ENCODE data around the gene DAZAP1. TPM values are rescaled to one million over a fixed set of nuclear protein-coding genes. Genes with fewer than 3 reads are reported as not detected.

The DAZAP1 gene
- total RNA-seq, 1 experiment from 2014 or later, result 246 TPM

DNA sequence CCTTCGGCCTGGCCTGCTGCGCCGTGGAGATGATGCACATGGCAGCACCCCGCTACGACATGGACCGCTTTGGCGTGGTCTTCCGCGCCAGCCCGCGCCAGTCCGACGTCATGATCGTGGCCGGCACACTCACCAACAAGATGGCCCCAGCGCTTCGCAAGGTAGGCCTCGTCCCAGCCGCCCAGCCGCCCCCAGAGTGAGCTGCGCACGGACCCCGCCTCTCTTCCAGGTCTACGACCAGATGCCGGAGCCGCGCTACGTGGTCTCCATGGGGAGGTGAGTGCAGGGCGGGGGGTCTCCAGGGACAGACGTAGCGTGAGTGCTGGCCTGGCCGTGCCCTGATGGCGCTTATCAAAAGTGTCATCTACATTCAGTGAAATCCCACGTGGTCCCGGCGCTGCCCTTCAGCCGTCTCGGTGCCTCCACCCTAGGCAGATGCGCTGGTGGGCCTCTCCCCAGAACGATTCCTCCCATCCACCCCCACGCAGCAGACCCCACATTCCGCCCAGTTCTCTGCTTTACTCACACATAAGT lies 16.4 kb upstream of the DAZAP1 start:
- BruUV-seq (replicated peaks), result no TSS peak
- CTCF ChIA-PET, result no interaction called here
- Mint-ChIP-seq H3K27ac (ENCODE audit: low read depth, unreplicated experiment) (no peak overlapping the region), H3K36me3 (ENCODE audit: insufficient read depth, unreplicated experiment) (peaks cover 49% of the 10 kb centered on the region), H3K27me3 (ENCODE audit: insufficient read depth, unreplicated experiment) (no peaks in the 10 kb centered on the region), H3K9me3 (ENCODE audit: unreplicated experiment) (no peaks in the 10 kb centered on the region), H3K4me1 (ENCODE audit: insufficient read depth, unreplicated experiment) (no peaks in the 10 kb centered on the region), H3K4me3 (ENCODE audit: unreplicated experiment) (no peak overlapping the region)
- intact Hi-C loops (cut with micrococcal nuclease), result no loop called here
- DNase-seq (ENCODE audit: unreplicated experiment), result no peak
- POLR2A ChIA-PET, result interaction anchor here (1.2 kb wide), 1 partner anchor 36 kb away, joined by 3 read pairs; a partner anchor contains a TSS
- TF ChIP-seq, protein P1, sequence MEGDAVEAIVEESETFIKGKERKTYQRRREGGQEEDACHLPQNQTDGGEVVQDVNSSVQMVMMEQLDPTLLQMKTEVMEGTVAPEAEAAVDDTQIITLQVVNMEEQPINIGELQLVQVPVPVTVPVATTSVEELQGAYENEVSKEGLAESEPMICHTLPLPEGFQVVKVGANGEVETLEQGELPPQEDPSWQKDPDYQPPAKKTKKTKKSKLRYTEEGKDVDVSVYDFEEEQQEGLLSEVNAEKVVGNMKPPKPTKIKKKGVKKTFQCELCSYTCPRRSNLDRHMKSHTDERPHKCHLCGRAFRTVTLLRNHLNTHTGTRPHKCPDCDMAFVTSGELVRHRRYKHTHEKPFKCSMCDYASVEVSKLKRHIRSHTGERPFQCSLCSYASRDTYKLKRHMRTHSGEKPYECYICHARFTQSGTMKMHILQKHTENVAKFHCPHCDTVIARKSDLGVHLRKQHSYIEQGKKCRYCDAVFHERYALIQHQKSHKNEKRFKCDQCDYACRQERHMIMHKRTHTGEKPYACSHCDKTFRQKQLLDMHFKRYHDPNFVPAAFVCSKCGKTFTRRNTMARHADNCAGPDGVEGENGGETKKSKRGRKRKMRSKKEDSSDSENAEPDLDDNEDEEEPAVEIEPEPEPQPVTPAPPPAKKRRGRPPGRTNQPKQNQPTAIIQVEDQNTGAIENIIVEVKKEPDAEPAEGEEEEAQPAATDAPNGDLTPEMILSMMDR (IDR thresholded peaks at IDR 0.05; ENCODE audit: unreplicated experiment), result no peak

DNA sequence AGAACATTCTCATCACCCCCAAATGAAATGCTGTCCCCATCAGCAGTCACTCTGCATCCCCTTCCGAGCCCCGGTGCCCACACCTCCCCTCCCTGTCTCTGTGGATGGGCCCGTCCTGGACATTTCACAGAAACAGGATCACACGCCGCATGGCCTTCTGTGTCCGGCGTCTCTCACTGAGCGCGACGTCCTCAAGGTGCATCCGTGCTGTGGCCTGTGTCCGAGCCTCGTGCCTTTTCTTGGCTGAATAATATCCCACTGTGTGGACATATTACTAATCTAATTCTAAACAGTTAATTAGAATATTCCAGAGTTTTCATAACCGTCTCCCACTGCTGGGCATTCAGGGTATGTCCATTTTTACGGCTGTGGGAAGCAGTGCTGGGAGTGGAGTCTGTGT lies 15.0 kb upstream of the DAZAP1 start:
- Mint-ChIP-seq H3K36me3 (ENCODE audit: insufficient read depth, unreplicated experiment) (peaks cover 44% of the 10 kb centered on the region), H3K4me3 (ENCODE audit: unreplicated experiment) (no peak overlapping the region), H3K27me3 (ENCODE audit: insufficient read depth, unreplicated experiment) (no peaks in the 10 kb centered on the region), H3K4me1 (ENCODE audit: insufficient read depth, unreplicated experiment) (no peaks in the 10 kb centered on the region), H3K9me3 (ENCODE audit: unreplicated experiment) (no peaks in the 10 kb centered on the region), H3K27ac (ENCODE audit: low read depth, unreplicated experiment) (no peak overlapping the region)
- DNase-seq (ENCODE audit: unreplicated experiment), result no peak
- no TSS peak for BruUV-seq (replicated peaks)
- ChIA-PET CTCF (no interaction called here), POLR2A (no interaction called here)
- intact Hi-C loops (cut with micrococcal nuclease), result no loop called here
- TF ChIP-seq, protein P1 (IDR thresholded peaks at IDR 0.05; ENCODE audit: unreplicated experiment), result no peak

DNA sequence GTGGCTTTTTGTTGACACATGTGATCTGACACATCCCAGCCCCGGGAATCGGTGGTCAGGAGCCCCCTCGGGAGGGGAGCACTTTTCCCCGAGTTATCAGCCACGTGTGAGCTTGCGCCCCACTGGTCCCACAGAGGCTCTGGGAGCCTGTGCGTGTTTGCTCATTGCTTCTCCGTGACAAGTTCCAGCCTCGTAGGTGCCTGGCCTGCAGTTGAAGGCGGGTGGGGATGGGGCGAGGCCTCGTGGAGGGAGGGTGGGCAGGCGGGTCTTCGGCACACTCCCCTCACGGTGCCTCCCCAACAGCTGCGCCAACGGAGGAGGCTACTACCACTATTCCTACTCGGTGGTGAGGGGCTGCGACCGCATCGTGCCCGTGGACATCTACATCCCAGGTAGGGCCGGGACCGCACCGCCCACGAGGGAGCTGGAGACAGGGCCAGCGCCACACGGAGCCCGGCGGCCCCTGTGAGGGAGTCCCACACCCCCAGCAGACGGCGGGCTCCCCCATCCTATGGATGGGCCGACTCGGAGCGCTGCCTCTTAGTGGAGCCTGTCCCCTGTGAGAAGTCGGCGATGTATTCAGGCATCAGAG lies 14.4 kb upstream of the DAZAP1 start:
- BruUV-seq (replicated peaks), result no TSS peak
- ChIA-PET CTCF (no interaction called here), POLR2A (no interaction called here)
- intact Hi-C loops (cut with micrococcal nuclease), result no loop called here
- H3K4me3 Mint-ChIP-seq (ENCODE audit: unreplicated experiment), result no peak overlapping the region
- DNase-seq (ENCODE audit: unreplicated experiment), result no peak
- H3K4me1 Mint-ChIP-seq (ENCODE audit: insufficient read depth, unreplicated experiment), result no peaks in the 10 kb centered on the region
- H3K27me3 Mint-ChIP-seq (ENCODE audit: insufficient read depth, unreplicated experiment), result no peaks in the 10 kb centered on the region
- peaks cover 44% of the 10 kb centered on the region for H3K36me3 Mint-ChIP-seq (ENCODE audit: insufficient read depth, unreplicated experiment)
- no peak overlapping the region for H3K27ac Mint-ChIP-seq (ENCODE audit: low read depth, unreplicated experiment)
- no peaks in the 10 kb centered on the region for H3K9me3 Mint-ChIP-seq (ENCODE audit: unreplicated experiment)
- TF ChIP-seq, protein P1 (IDR thresholded peaks at IDR 0.05; ENCODE audit: unreplicated experiment), result no peak

DNA sequence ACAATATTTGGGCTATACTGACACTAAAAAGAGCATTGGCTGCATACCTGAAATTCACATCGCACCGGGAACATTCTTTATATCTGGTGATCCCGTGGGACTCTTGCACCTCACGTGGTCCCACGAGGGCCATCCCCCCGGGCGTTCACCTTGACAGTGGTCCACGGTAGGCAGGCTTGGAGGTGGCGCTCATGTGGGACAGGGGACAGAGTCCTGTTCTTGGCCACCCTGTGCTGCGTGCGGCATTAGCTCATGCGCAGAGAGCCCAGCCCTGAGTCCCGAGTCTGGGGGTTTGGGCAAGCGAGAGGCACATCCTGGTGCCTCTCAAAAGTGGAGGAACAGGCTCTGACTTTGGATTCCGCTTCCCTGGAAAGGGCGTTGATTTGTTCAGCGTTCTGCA lies 13.5 kb upstream of the DAZAP1 start:
- intact Hi-C loops (cut with micrococcal nuclease), result no loop called here
- DNase-seq (ENCODE audit: unreplicated experiment), result no peak
- no peak overlapping the region for H3K27ac Mint-ChIP-seq (ENCODE audit: low read depth, unreplicated experiment)
- no TSS peak for BruUV-seq (replicated peaks)
- H3K9me3 Mint-ChIP-seq (ENCODE audit: unreplicated experiment), result no peaks in the 10 kb centered on the region
- no peaks in the 10 kb centered on the region for H3K4me1 Mint-ChIP-seq (ENCODE audit: insufficient read depth, unreplicated experiment)
- POLR2A ChIA-PET, result interaction anchor here (1.5 kb wide), 1 partner anchor 9 kb away, joined by 4 read pairs; no protein-coding TSS in a partner anchor
- no peaks in the 10 kb centered on the region for H3K27me3 Mint-ChIP-seq (ENCODE audit: insufficient read depth, unreplicated experiment)
- TF ChIP-seq, protein P1 (IDR thresholded peaks at IDR 0.05; ENCODE audit: unreplicated experiment), result no peak
- H3K4me3 Mint-ChIP-seq (ENCODE audit: unreplicated experiment), result no peak overlapping the region
- CTCF ChIA-PET, result no interaction called here
- peaks cover 38% of the 10 kb centered on the region for H3K36me3 Mint-ChIP-seq (ENCODE audit: insufficient read depth, unreplicated experiment)
